Measurements from ENCODE around the gene ALDH3B2. TPM values are rescaled to one million over a fixed set of nuclear protein-coding genes. Genes with fewer than 3 reads are reported as not detected.

The ALDH3B2 gene
- total RNA-seq, 1 donor from 2014 or later: not detected

DNA sequence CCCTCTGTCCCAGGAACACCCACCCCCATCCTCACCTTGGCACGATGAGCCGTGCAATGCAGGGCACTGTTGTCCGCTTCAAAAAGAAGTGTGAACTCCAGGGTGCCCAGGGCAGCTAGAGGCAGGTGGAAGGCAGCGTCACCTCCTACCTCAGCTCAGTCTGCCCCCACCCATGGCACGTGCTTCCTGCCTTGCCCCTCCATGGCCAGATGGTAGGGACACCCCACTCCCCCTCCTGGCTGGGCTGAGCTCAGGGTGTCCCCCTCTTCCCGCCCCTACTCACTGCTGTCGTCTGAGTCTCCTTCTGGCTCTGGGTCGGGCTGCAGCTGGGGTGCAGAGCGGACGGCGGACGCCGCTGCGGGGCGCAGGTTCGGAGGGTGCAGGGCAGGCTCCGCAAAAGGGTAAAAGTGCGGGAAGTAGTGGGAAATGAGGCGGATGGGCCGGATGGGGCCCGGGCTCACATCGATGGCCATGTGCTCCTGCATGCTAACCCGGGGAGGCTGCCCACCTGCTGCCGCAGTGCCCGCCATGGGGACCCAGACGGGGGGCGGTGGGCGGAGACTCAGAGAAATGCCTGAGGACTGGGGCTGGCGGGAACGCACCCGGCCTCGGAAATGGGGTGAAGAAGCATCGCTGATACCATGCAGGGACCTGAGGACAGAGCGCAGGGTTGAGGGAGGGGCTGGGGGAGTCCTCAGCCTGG, 58.5 kb downstream of the ALDH3B2 start:
- H3K36me3 ChIP-seq: peaks cover 17 to 22% of the 10 kb centered on the region in 2 donors
- H3K4me1 ChIP-seq: peaks cover 0 to 6% of the 10 kb centered on the region in 2 donors
- no peaks in the 10 kb centered on the region for H3K27me3 ChIP-seq
- H3K9me3 ChIP-seq: no peaks in the 10 kb centered on the region
- TF ChIP-seq CTCF (IDR thresholded peaks at IDR 0.05): no peak
- no peak for DNase-seq (ENCODE audit: low spot score in 2 of 2)
- H3K27ac ChIP-seq: no peak overlapping the region
- intact Hi-C loops (cut with DNase I): no loop called here
- no peak overlapping the region for H3K4me3 ChIP-seq

- H3K4me1 ChIP-seq: peaks cover 0 to 6% of the 10 kb centered on the region in 2 donors
- DNase-seq (ENCODE audit: low spot score in 2 of 2): no peak
- no peaks in the 10 kb centered on the region for H3K27me3 ChIP-seq
- peak overlapping the region in 1 of 2 donors; percentile 3 for H3K27ac ChIP-seq
- intact Hi-C loops (cut with DNase I): no loop called here
- no peaks in the 10 kb centered on the region for H3K9me3 ChIP-seq
- peaks cover 26 to 30% of the 10 kb centered on the region in 2 donors for H3K36me3 ChIP-seq
- peak overlapping the region in 1 of 2 donors; percentile 61 for H3K4me3 ChIP-seq
- no peak for TF ChIP-seq CTCF (IDR thresholded peaks at IDR 0.05)
These were observed 59.4 kb downstream of the ALDH3B2 start for GRCh38 chr11:67614730-67615714.

DNA sequence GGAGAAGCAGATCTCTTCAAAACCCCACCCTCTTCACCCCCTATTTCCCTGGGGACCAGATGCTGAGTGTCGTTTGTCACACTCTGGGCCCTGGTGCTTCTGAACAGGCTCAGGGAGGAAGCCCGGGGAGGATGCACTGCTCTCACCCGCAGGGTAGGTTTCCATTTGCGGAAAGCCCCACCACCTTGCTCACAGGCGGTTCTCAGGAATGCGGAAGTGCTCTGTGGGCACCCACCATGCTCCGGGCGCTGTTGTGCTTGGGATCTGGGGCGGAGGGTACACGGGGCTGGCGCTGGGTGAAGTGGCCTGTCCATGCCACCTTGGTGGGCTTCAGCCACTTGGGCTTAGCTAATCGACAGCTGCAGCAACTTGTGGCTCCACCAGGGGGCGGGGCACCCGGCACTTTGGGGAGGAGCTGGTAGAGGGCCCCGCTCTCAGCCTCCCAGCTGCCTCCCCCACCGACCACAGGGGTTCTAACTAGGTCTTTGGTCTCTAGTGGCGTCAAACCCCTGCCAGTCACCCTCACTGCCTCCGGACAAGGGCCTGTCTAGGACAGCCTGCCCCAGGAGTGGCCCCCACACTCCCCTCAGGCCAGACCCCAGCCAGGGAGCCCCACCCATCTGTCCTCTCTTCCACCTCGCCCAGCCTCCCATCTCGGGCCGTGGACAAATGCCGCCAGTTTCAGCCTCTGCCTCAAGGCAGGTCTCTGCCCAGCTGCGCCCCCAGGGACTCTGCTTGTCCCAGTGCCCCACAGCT, 60.3 kb downstream of the ALDH3B2 start:
- peak; percentile 47 to 62 (median 53) for TF ChIP-seq CTCF (IDR thresholded peaks at IDR 0.05)
- Histone ChIP-seq H3K27ac (peak overlapping the region; percentile 3 to 32), H3K9me3 (no peaks in the 10 kb centered on the region), H3K36me3 (peaks cover 27 to 36% of the 10 kb centered on the region in 2 donors), H3K27me3 (no peaks in the 10 kb centered on the region), H3K4me1 (peaks cover 0 to 6% of the 10 kb centered on the region in 2 donors), H3K4me3 (peak overlapping the region; percentile 35 to 61)
- intact Hi-C loops (cut with DNase I): no loop called here
- peak in 1 of 2 donors; percentile 76 for DNase-seq (ENCODE audit: low spot score in 2 of 2)

- H3K4me1 ChIP-seq: peaks cover 0 to 8% of the 10 kb centered on the region in 2 donors
- H3K4me3 ChIP-seq: peak overlapping the region; percentile 35 to 61
- no peaks in the 10 kb centered on the region for H3K9me3 ChIP-seq
- intact Hi-C loops (cut with DNase I): no loop called here
- no peak for TF ChIP-seq CTCF (IDR thresholded peaks at IDR 0.05)
- H3K36me3 ChIP-seq: peaks cover 28 to 42% of the 10 kb centered on the region in 2 donors
- H3K27me3 ChIP-seq: no peaks in the 10 kb centered on the region
- H3K27ac ChIP-seq: peak overlapping the region; percentile 3 to 32
- DNase-seq (ENCODE audit: low spot score in 2 of 2): no peak
These were observed 61.0 kb downstream of the ALDH3B2 start for GRCh38 chr11:67613313-67613959.

DNA sequence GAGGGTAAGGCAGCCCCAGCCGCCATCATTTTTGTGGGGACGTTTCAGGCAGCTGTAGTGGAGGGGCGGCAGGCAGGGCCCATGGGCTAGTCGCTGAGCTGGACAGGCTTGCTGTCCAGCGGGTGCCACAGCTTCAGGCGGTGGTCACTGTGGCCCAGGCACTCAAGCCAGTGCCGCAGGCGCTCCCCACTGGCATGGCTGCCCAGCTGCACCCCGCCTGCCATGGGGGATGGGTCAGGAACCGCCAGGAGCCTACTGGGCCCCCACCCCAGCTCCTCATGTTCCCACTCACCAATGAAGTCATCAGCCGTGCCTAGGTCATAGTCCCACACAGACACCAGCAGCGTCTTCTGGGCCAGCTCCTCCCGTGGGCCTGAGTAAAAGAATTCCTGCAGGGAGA, 61.7 kb downstream of the ALDH3B2 start:
- no peak overlapping the region for H3K27ac ChIP-seq
- H3K36me3 ChIP-seq: peaks cover 28 to 45% of the 10 kb centered on the region in 2 donors
- H3K4me3 ChIP-seq: no peak overlapping the region
- DNase-seq (ENCODE audit: low spot score in 2 of 2): no peak
- peaks cover 1 to 13% of the 10 kb centered on the region in 2 donors for H3K4me1 ChIP-seq
- TF ChIP-seq CTCF (IDR thresholded peaks at IDR 0.05): no peak
- intact Hi-C loops (cut with DNase I): no loop called here
- no peaks in the 10 kb centered on the region for H3K27me3 ChIP-seq
- H3K9me3 ChIP-seq: no peaks in the 10 kb centered on the region
